Measurements from ENCODE around the gene KNDC1.

Gene KNDC1

GRCh38 chr10:133127291-133128125 is 32.5 kb upstream of the KNDC1 start:
- Histone ChIP-seq H3K36me3 (ENCODE audit: insufficient read depth, low read length) (no peaks in the 10 kb centered on the region), H3K9ac (ENCODE audit: low read length) (no peak overlapping the region), H3K9me3 (ENCODE audit: low read length) (no peaks in the 10 kb centered on the region), H3K27me3 (ENCODE audit: control insufficient read depth in 1 of 2, insufficient read depth in 2 of 2, low read length in 2 of 2) (peaks cover 5 to 18% of the 10 kb centered on the region in 2 donors), H3K4me1 (ENCODE audit: insufficient read depth, low read length) (no peaks in the 10 kb centered on the region), H3K4me3 (ENCODE audit: low read depth in 1 of 2, low read length in 2 of 2) (no peak overlapping the region), H3K27ac (ENCODE audit: low read depth, low read length) (no peak overlapping the region)

DNA sequence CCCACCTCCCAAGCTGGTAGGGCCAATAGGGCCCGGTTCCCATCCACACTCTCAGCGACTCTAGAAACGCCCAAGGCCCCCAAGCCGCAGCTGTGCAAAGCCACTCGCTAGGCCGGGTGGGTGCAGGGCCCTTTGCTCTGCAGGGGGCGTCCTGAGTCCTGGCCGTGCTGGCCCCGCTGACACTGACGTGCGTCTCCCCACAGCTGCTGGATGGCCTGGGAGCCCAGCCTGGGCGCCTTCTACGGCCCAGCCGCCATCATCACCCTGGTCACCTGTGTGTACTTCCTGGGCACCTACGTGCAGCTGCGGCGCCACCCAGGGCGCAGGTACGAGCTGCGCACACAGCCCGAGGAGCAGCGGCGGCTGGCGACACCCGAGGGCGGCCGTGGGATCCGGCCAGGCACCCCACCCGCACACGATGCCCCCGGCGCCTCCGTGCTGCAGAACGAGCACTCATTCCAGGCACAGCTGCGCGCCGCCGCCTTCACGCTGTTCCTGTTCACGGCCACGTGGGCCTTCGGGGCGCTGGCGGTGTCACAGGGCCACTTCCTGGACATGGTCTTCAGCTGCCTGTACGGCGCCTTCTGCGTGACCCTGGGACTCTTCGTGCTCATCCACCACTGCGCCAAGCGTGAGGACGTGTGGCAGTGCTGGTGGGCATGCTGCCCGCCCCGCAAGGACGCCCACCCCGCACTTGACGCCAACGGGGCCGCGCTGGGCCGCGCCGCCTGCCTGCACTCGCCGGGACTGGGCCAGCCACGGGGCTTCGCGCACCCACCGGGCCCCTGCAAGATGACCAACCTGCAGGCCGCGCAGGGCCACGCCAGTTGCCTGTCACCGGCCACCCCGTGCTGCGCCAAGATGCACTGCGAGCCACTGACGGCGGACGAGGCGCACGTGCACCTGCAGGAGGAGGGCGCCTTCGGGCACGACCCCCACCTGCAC is 31.6 kb upstream of the KNDC1 start:
- Histone ChIP-seq H3K36me3 (ENCODE audit: insufficient read depth, low read length) (no peaks in the 10 kb centered on the region), H3K4me1 (ENCODE audit: insufficient read depth, low read length) (no peaks in the 10 kb centered on the region), H3K27ac (ENCODE audit: low read depth, low read length) (no peak overlapping the region), H3K4me3 (ENCODE audit: low read depth in 1 of 2, low read length in 2 of 2) (no peak overlapping the region), H3K9ac (ENCODE audit: low read length) (no peak overlapping the region), H3K27me3 (ENCODE audit: control insufficient read depth in 1 of 2, insufficient read depth in 2 of 2, low read length in 2 of 2) (peaks cover 5 to 18% of the 10 kb centered on the region in 2 donors), H3K9me3 (ENCODE audit: low read length) (no peaks in the 10 kb centered on the region)

GRCh38 chr10:133129071-133129858 is 30.8 kb upstream of the KNDC1 start:
- Histone ChIP-seq H3K27me3 (ENCODE audit: control insufficient read depth in 1 of 2, insufficient read depth in 2 of 2, low read length in 2 of 2) (peaks cover 5 to 13% of the 10 kb centered on the region in 2 donors), H3K9ac (ENCODE audit: low read length) (no peak overlapping the region), H3K4me3 (ENCODE audit: low read depth in 1 of 2, low read length in 2 of 2) (no peak overlapping the region), H3K9me3 (ENCODE audit: low read length) (no peaks in the 10 kb centered on the region), H3K27ac (ENCODE audit: low read depth, low read length) (no peak overlapping the region), H3K4me1 (ENCODE audit: insufficient read depth, low read length) (no peaks in the 10 kb centered on the region), H3K36me3 (ENCODE audit: insufficient read depth, low read length) (no peaks in the 10 kb centered on the region)

DNA sequence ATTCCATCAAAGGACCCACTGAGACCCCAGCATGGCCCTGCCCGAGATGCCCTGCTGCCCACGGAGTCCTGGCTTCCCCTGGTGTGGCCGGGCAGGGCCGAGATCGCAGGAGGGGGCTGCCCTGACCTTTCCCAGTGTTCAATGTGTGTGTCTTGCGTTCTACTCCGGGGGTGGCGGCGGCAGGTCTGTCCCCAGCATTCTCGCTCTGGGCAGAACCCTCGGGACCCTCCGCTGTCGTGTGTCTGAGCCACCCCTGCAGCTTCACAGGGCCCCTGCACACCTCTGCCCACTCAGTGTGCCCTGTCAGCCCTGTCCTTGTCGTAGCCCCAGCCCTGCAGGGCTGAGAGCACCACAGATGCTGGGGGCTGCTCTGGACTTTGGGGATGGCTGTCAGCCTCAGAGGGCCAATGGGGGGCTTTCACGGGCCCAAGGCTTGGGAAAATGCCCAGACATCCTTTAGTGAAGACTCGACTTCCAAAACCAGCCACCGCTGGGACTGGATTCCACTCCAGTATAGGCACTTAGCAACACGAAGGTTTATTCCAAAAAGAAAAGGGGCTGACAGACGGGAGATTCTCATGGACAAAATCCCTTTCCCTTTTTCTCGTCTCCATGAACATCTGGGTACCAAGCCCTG is 30.0 kb upstream of the KNDC1 start:
- no peak overlapping the region for H3K4me3 ChIP-seq (ENCODE audit: low read depth in 1 of 2, low read length in 2 of 2)
- peaks cover 5 to 9% of the 10 kb centered on the region in 2 donors for H3K27me3 ChIP-seq (ENCODE audit: control insufficient read depth in 1 of 2, insufficient read depth in 2 of 2, low read length in 2 of 2)
- H3K27ac ChIP-seq (ENCODE audit: low read depth, low read length): no peak overlapping the region
- no peak overlapping the region for H3K9ac ChIP-seq (ENCODE audit: low read length)
- H3K36me3 ChIP-seq (ENCODE audit: insufficient read depth, low read length): no peaks in the 10 kb centered on the region
- no peaks in the 10 kb centered on the region for H3K9me3 ChIP-seq (ENCODE audit: low read length)
- no peaks in the 10 kb centered on the region for H3K4me1 ChIP-seq (ENCODE audit: insufficient read depth, low read length)

- Histone ChIP-seq H3K4me1 (ENCODE audit: insufficient read depth, low read length) (no peaks in the 10 kb centered on the region), H3K36me3 (ENCODE audit: insufficient read depth, low read length) (no peaks in the 10 kb centered on the region), H3K9me3 (ENCODE audit: low read length) (no peaks in the 10 kb centered on the region), H3K9ac (ENCODE audit: low read length) (no peak overlapping the region), H3K27me3 (ENCODE audit: control insufficient read depth in 1 of 2, insufficient read depth in 2 of 2, low read length in 2 of 2) (peaks cover 5 to 8% of the 10 kb centered on the region in 2 donors), H3K27ac (ENCODE audit: low read depth, low read length) (no peak overlapping the region), H3K4me3 (ENCODE audit: low read depth in 1 of 2, low read length in 2 of 2) (no peak overlapping the region)
Observed at GRCh38 chr10:133130602-133131001, 29.4 kb upstream of the KNDC1 start.

DNA sequence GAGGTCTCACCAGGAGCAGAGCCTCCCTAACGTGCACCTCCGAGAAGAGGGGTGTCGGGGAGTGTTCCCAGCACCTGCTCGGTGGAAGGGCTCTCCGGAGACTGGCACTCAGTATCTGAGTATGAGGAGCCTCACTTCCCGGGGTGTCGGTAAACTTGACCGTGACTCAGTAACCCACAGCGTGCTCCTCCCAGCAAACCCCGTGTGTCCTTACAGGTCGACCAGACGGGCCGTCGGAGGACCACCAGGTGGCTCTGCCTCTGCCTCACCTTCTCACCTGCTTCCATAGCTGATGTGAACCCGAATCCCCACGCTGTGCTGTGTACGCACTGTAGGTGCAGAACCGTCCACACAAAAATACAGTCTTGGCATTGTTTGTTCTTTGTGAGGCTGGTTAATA is 29.0 kb upstream of the KNDC1 start:
- H3K9ac ChIP-seq (ENCODE audit: low read length): no peak overlapping the region
- no peaks in the 10 kb centered on the region for H3K4me1 ChIP-seq (ENCODE audit: insufficient read depth, low read length)
- no peaks in the 10 kb centered on the region for H3K36me3 ChIP-seq (ENCODE audit: insufficient read depth, low read length)
- H3K27me3 ChIP-seq (ENCODE audit: control insufficient read depth in 1 of 2, insufficient read depth in 2 of 2, low read length in 2 of 2): peaks cover 2 to 4% of the 10 kb centered on the region in 2 donors
- no peak overlapping the region for H3K4me3 ChIP-seq (ENCODE audit: low read depth in 1 of 2, low read length in 2 of 2)
- no peak overlapping the region for H3K27ac ChIP-seq (ENCODE audit: low read depth, low read length)
- H3K9me3 ChIP-seq (ENCODE audit: low read length): no peaks in the 10 kb centered on the region

GRCh38 chr10:133131734-133132472 is 28.1 kb upstream of the KNDC1 start:
- Histone ChIP-seq H3K27me3 (ENCODE audit: control insufficient read depth in 1 of 2, insufficient read depth in 2 of 2, low read length in 2 of 2) (no peaks in the 10 kb centered on the region), H3K27ac (ENCODE audit: low read depth, low read length) (no peak overlapping the region), H3K9ac (ENCODE audit: low read length) (no peak overlapping the region), H3K9me3 (ENCODE audit: low read length) (no peaks in the 10 kb centered on the region), H3K36me3 (ENCODE audit: insufficient read depth, low read length) (no peaks in the 10 kb centered on the region), H3K4me1 (ENCODE audit: insufficient read depth, low read length) (no peaks in the 10 kb centered on the region), H3K4me3 (ENCODE audit: low read depth in 1 of 2, low read length in 2 of 2) (no peak overlapping the region)

DNA sequence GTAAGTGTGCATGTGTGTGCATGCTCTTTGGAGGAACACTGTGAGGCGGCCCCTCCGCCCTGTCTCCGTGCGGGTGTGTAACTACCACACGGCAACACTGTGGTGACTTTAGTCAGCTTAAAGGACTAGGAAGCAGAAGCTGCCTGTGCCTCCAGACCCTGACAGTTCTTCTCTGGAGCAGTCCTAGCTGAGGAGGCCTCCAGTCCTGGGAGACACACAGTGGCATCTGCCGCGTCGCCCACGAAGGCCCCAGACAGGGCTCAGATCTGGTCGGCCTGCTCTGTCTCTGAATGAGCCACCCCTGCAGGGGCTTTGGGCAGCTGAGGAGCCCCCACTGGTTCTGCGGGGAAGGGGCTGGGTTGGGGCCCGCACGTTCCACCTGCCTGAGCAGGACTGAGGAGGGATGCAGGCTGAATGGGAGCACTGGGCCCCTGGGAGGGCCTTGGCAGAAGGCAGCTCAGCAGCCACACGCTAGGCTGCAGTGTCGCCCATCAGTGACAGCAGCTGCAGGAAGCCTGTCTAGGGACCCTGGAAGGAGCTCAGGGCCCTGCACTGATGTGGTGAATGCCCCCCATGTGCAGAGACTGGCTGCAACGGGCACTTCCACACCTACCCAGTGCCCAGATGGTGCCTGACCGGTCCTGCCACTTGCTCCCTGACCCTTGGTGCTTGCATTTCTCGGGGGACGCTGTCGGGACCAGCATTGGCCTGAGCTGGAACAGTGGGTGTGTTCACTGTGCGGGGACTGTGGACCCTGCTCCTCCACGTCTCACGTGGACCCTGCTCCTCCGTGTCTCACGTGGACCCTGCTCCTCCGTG is 27.3 kb upstream of the KNDC1 start:
- no peaks in the 10 kb centered on the region for H3K4me1 ChIP-seq (ENCODE audit: insufficient read depth, low read length)
- no peak overlapping the region for H3K4me3 ChIP-seq (ENCODE audit: low read depth in 1 of 2, low read length in 2 of 2)
- no peaks in the 10 kb centered on the region for H3K9me3 ChIP-seq (ENCODE audit: low read length)
- H3K36me3 ChIP-seq (ENCODE audit: insufficient read depth, low read length): no peaks in the 10 kb centered on the region
- no peaks in the 10 kb centered on the region for H3K27me3 ChIP-seq (ENCODE audit: control insufficient read depth in 1 of 2, insufficient read depth in 2 of 2, low read length in 2 of 2)
- no peak overlapping the region for H3K9ac ChIP-seq (ENCODE audit: low read length)
- no peak overlapping the region for H3K27ac ChIP-seq (ENCODE audit: low read depth, low read length)

DNA sequence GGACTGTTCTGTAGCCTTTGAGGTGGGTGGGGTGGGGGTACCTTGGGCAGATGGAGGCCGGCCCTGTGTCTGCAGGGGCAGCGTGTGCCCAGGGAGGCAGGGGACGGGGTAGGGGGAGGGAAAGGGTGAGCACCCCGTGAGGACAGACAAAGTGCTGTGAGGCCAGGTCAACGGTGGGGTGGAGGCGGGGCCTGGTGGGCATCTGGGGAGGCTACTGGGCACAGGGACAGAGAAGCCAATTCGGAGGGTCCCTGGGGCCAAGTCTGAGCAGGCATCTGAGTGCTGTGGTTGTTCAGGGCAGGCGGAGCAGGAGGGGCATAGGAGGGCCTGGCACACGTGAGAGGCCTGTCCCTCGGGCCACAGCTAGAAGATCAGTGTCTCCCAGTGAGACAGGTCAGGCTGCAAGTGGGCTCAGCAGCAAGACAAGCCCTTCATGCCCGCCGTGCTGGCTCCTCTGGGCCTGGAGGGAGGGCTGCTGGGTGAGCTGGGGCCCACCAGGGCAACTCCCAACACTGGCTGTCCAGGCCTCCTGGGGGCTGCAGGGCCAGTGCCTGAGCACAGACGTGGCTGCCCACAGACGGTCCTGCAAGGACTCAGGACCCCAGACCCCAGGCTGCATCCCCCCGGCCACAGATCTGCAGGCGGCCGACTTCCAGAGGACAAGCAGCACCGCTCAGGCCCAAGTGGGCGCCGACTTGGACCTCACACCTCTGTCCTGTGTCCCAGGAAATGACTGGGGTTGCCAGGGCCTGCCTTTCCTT is 26.4 kb upstream of the KNDC1 start:
- no peaks in the 10 kb centered on the region for H3K27me3 ChIP-seq (ENCODE audit: control insufficient read depth in 1 of 2, insufficient read depth in 2 of 2, low read length in 2 of 2)
- no peaks in the 10 kb centered on the region for H3K36me3 ChIP-seq (ENCODE audit: insufficient read depth, low read length)
- no peak overlapping the region for H3K9ac ChIP-seq (ENCODE audit: low read length)
- no peak overlapping the region for H3K4me3 ChIP-seq (ENCODE audit: low read depth in 1 of 2, low read length in 2 of 2)
- no peaks in the 10 kb centered on the region for H3K4me1 ChIP-seq (ENCODE audit: insufficient read depth, low read length)
- no peaks in the 10 kb centered on the region for H3K9me3 ChIP-seq (ENCODE audit: low read length)
- H3K27ac ChIP-seq (ENCODE audit: low read depth, low read length): no peak overlapping the region

All from muscle layer of colon (tissue), 2 donors.